HG03066 (cell line): ENCODE results near the gene ABHD12.
"Not testable (repeated sequence)": the region's sequence is repeated elsewhere in the genome, so short reads cannot be mapped to it uniquely, and the experiment has no call there.

Source experiments
- ATAC-seq: cut with Tn5 transposase; IDR thresholded peaks from one replicate; pipeline ENCODE4 v1.9.1; 2021; ENCODE audit warnings: low read depth; ENCODE audit not compliant: unreplicated experiment

ABHD12 gene

DNA sequence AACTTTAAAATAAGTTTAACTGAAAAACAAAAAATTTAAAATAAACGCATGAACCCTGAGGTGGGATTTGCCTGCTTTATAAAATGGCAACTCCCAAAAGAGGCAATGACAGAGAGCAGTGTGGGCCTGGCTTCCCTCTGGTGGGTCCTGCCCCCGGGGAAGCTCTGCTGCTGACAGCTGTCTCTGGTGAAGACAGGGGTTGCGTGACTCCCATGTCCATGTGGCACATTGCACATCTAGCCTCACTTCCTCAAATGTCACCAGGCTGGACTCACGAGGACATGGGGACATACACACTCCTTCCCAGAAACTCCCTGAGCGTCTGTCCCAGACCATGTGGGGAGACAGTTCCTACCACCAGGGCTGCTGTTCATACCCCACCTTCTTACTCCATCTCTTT is 66.2 kb downstream of the ABHD12 start:
- ATAC-seq, result no peak

DNA sequence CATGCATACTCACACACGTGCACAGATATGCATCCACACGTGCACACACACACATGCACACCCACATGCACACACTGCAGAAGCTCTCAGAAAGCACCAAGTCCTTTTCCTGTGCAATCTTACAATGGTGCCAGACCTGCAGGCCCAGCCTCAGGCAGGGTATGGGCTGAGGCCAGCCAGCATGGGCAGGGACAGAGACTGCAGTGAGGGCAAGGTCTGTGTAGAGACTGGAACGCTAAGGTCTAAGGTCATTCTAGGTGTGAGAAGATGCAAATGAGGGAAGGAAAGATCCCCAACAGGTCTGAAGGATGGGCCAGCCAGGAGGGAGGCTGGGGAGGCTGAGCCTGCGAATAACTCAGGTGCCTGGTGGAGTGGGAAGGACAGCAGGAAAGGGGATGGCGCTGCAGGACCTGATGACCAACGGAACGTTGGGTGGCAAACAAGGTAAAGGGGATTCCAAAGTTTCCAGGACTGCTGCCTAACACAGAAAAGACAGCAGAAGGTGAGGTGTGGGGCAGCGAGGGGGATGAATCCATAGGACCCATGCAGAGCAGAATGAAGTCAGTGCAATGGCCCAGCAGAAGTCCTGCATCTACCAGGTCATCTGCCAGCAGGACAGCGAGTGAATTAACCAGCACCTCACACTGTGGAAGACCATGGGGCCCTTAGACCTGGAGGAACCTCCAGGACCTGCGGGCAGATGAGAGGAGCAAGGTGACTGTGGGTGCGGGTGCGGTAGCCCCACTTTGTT is 67.0 kb downstream of the ABHD12 start:
- no peak for ATAC-seq

DNA sequence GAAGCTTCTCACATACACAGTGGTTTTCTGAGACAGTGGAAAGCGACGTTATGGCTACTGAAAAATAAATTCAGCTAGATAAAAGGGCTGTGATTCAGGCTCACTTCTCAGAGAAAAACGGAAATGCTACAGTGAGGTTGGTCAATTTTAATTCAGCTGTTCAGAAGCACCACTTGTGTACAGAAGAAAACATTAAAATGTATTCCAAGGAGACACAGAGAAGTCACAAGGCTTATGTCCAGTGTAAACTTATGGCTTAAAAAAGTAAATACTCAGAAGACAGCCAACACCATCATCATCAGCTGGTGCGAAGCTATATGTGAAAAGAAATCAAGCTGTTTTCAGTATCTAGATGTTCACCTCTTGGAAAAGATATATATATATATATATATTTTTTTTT is 68.6 kb downstream of the ABHD12 start:
- ATAC-seq, result no peak

DNA sequence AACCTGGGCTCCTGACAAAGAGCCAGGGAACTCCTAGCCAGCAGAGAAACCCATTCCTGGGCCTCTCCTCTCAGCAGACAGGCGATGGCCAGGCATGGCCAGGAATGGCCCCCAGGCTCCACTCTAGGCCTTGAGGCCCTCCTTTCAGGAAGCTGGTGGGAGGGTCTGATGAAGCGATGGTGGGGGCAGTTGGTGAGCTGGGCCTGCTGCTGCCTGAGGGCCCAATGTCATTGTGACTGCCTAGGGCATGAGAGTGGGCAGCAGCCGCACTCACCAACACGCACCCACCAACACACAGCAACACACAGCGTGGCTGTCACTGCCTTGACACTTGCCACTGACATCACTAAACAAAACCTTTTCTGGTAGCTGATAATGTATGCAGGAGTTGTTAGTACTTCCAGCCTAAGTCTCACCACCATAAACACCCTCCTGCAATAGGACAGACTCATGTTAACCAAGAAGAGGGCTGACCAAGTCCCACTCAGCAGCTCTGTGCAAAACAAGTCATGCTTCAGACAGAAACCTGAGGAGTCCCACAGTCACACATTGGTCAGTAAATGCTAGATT is 69.3 kb downstream of the ABHD12 start:
- no peak for ATAC-seq

DNA sequence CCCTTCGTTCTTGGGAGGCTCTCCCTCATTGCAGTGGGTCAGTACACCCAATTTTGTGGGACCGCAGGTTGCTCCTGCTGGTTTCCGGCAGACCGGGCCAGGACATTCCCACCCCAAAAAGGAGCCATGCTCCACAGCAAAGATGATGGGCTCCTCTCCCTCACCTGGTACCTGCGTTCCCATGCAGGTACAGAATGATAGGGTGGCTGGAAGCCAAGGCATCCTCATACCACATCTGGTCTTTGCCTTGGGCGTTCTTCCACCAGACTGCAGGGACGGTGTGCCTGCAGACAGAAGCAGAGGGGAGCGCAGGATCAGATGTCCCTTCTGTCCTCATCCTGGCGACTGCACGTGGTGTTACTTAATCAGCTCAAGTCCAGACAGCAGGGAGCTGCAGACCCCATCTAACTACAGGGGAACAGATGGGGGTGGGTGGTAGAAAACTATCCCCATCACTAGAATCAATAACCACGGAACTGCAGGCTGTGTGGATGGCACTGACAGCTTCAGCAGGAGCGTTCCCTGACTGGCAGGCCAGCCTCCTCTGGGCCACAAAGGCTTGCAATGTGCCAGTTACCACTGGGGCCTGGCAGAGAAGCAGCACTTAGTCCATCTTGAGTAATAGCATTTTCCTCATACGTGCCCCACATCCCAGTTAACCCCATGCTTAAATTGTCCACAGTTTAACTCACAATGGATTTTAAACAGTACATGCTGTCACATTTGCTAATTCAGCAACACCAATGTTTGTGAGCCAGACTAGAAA is 70.4 kb downstream of the ABHD12 start:
- no peak for ATAC-seq

DNA sequence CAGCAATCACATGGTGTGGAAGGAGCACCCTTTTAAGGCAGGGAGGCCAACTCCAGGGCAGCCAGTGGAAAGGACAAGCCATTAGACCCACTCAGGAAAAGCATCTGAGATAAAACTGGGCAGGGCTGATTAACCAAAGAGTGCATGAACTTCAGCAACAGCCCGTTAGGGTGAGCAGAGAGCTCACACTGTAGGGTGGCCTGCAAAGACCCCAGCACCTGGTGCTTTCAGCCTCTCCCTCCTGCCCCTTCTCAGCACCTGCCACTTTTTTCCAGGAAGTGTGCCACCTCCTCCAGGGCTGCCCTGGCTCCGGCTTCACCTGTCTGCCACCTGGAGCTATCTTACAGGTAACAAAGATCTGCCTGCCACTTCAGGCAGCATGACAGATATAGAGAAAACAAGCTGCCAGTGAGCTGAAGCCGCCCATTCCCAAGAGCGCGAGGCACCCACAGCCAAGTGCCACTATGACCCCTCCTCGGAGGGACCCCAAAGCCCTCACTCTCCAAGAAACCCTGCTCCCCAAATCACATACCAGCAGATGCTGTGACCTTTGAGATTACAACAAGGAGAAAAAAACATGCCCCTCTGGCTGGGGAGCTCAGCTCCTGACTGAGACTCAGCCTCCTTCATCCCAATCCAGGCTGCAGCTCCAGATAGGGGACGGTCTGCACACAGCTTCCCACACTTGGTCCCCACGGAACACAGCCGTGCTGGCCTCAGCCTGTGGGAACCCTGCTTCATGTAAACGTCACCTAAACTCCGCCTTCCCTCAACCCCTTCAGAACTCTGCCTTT is 71.2 kb downstream of the ABHD12 start:
- no peak for ATAC-seq

DNA sequence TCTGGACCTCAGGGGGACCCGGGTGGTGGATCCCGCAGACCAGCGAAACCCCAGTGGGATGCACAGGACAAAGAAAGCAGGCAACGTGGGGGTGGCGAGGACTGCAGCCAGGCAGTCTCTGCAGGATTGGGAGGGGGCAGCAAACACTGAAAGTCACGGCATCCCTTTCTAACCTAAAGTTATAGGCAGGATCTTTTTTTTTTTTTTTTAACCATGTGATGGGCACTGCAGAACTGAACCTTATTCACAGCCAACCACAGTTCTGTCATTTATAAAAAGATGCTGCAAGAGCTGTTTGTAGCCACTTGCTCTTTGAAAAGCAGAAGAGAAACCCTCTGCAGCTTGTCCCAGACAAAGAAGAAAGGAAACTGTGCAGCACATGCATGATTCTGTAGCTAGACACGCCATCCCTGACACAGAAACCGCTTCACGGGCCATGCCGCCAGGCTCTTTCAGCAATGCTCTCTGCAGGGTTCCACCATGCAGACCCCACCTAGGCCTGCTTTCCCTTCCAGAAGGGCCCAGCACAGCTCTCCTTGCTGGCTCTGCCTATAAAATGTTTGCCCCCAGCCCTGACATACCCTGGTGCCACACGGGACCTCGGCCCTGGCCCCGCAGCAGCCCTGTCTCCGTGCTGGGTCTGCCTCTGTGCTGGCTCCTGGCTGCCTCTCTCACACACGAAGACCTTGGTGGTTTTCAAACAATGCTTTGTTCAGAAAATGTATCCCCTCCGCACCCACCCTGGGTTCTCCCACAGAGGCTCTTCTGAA is 72.0 kb downstream of the ABHD12 start:
- peak; percentile 95 for ATAC-seq

DNA sequence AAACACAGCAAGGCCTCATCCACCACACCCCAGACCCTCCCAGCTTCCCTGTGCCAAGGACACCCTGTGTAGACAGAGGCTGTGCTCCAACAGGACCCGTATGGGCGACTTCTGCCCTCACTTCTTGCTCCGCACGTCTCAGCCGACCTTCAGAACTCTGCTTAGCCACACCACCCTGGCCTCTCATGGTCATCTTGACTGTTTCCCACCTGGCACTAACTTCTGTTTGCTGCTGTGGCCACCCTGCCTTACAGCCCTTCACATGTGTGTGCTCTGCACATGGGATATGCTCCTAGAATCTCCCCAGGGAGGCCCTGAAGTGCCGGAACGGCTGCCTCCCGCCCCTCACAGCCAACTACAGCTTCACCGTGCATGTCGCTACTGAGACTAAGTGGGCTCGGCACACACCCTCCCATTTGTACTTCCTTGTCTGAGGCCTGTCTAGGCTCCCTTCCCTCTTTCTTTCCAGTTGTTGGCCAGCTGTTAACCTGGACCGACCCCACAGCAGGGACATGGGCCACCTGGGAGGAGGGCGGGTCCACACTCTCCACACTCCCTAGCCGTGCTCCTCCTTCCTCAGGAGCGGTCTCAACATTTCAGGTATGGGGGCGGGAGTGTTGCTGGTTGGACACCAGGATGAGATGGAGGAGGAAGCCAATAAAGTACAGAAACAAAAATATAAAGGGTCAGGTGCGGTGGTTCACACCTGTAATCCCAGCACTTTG is 73.1 kb downstream of the ABHD12 start:
- no peak for ATAC-seq

DNA sequence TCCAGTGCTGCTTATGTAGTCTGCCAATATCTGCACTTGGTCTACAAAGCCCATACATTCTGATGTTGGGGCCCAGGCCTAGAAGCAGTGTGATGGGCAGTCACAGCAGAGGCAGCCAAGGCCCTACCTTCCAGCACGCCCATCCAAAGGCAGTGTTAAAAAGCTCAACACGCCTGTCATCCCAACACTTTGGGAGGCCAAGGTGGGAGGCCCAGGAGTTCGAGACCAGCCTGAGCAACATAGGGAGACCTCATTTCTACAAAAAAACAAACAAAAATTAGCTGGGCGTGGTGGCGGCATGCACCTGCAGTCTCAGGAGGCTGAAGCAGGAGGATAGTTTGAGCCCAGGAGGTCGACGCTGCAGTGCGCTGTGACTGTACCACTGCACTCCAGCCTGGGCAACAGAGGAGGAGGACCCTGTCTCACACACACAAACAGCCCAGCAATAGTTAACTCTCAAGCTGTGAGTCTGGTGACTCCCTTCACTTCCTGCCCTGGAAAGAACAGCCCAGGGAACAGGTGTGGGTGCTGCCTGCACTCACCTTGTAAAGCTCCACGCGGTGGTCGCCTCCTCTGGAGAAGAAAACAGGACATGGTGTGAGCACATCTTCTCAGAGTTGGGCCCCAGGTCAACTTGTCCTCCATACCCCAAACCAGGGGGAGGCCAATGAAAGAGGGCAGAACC is 74.0 kb downstream of the ABHD12 start:
- no peak for ATAC-seq

DNA sequence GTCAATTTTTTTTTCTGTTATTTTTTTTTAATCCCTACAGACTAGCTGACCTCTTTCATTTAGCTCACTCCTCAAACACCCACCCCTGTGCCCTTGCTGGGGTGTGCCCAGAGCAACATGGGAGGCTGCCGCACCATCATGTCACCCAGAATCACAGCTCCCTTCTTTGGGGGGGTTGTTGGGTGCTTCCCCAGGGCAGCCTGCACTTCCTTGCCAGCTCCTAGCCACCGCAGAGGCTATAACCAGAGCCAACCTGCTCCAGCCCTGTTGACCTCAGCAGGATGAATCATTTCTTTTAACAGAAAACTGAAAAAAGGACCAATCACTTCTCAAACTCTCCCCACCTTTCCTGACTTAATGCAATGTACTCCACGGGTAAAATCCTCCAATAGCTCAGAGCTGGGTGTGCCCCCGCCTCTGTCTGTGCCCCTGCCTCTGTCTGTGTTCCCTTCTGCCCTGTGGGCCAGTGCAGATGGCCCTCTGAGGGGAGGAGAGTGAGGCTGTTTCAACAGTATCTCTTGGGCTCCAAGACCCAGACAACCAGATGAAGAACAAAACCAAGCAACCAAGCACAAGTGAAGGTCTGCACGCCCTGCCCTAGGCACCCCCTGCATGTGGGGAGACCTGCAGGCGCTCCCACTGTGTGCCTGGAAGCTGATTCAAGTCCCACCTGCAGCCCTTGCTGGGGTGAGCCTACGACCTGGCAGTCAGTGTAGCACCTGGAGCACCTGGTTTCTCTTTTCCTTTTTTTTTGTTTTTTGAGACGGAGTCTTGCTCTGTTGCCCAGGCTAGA is 75.0 kb downstream of the ABHD12 start:
- no peak for ATAC-seq

DNA sequence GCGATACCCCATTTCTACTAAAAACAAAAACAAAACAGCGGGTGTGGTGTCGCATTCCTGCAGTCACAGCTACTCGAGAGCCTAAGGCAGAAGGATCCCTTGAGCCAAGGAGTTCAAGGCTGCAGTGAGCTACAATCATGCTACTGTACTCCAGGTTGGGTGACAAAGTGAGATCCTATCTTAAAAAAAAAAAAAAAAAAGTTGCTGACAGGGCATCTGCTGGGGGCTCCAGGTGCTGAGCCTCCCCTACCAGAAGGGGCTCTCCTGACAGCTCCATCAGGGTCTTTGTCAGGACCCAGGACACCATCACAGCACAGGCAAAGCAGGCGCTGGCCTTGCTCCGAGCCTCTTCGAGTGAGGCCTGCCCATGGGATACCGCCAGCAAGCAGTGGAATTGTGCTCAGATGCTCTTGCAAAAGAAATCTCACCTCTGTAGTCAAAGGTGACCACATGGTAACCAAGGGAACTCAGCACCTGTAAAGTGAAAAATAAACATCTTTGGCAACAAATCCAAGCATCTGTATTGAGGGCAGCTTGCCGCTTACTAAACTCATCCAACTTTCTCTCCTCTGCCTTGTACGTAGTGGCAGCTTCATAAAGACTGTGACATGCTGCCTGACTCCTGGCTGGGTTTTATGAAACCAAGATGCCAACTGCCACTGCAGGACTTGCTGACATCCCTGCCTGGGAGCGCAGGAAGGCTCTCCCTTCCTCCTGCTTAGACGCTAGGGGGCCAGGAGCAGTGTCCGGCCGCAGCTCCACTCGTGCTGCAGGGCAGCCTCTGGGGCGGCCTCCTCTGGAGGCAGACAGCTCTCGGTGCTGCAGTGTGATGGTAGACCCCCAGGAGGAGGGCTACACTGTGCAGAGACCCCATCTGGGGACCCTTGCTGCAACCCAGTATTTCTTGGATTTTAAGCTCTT is 75.9 kb downstream of the ABHD12 start:
- no peak for ATAC-seq

DNA sequence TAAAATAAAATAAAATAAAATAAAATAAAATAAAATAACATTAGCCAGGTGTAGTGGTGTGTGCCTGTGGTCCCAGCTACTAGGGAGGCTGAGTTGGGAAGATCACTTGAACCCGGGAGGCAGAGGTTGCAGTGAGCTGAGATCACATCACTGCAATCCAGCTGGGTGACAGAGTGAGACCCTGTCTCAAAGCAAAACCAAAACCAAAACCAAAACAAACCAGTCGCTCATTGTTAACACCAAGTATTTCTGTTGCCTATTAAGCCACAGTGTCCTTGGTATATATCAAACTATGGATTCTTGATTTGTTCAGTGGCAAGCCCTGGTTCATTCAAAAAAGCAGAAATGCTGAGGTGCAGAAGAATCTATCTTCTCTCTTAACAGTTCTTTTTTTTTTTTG is 77.0 kb downstream of the ABHD12 start:
- ATAC-seq, result no peak

DNA sequence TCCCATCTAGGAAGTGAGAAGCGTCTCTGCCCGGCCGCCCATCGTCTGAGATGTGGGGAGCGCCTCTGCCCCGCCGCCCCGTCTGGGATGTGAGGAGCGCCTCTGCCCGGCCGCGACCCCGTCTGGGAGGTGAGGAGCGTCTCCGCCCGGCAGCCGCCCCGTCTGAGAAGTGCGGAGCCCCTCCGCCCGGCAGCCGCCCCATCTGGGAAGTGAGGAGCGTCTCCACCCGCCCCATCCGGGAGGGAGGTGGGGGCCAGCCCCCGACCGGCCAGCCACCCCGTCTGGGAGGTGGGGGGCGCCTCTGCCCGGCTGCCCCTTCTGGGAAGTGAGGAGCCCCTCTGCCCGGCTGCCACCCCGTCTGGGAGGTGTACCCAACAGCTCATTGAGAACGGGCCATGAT is 77.9 kb downstream of the ABHD12 start:
- ATAC-seq, result not testable (repeated sequence)

DNA sequence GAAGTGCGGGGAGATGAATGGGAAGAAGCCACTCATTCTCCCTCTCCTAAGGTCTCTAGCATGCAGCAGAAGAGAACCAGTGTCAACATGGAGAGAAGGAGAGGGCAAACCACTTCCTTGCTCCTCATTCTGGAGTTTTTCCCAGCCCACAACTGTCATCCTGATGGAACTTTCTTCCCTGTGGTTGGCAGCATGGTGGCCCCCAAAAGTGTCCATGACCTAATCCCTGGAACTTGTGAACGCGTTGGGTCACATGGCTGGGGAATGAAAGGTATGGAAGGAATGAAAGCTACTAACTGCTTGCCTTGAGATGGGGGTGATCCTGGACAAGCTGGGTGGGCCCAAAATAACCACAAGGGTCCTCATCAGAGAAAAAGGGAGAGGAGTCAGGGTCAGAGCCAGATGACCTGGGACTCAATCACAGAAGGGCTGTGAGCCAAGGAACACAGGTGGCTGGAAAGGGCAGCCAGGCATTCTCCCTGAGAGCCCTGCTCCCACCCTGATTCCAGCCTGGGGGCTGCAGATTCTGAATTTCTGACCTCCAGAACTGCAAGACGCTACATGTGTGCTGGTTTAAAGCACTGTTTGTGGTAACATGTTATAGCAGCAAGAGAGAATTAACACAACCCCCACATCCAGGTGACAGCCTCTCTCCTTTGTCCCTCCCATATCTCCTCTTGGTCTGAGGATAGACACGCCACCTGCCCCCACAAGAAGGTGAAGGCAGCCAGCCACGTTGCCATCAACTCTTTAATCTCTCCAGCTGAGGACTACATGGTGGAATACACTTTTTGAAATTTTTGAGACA is 79.5 kb downstream of the ABHD12 start:
- no peak for ATAC-seq

DNA sequence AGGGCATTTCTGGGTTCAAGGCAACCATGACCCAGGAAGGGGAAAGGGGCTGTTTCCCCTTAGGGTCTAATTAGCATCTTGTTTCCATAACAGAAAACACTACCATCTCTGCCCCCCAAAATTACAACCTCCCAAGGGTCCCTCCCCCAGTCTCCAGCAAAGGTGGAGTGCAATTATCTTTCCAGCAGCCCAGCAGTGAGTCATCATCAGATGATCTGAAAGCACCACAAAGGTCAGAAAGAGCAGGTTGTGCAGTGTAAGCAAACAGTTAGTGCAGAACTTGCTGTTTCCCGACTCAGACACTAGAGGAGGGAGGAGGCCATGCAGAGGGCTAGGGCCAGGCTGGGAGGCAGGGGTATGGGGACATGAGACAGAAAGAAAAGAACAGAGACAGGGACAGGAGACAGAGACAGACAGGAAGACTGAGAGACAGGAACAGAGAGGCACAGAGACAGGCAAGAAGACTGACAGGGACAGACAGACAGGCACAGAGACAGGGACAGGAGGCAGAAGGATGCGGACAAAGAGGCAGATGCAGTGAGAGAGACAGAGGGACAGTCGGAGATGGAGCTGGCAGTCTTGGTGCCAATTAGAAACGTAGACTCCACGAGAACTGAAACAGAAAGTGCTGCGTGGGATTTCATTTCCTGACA is 80.2 kb downstream of the ABHD12 start:
- ATAC-seq, result peak; percentile 96
